ELF-1 (cell line): Measurements from ENCODE around the gene NGEF.

ENCODE experiments used
- DNase-seq: peaks from one replicate; pipeline ENCODE4 v3.0.0-alpha.2; 2016; ENCODE audit warnings: low read depth, low spot score

The NGEF gene

GRCh38 chr2:232885264-232885961 lies 127.6 kb downstream of the NGEF start:
- DNase-seq = no peak

GRCh38 chr2:232884549-232885263 lies 128.3 kb downstream of the NGEF start:
- DNase-seq = no peak

GRCh38 chr2:232884001-232884421 lies 129.0 kb downstream of the NGEF start:
- no peak for DNase-seq

- DNase-seq = no peak
These were observed 129.8 kb downstream of the NGEF start for GRCh38 chr2:232883116-232883721.

GRCh38 chr2:232882505-232883115 lies 130.4 kb downstream of the NGEF start:
- no peak for DNase-seq

GRCh38 chr2:232882085-232882484 lies 131.0 kb downstream of the NGEF start:
- DNase-seq = no peak

- no peak for DNase-seq
These were observed 132.2 kb downstream of the NGEF start for GRCh38 chr2:232880764-232881351.

GRCh38 chr2:232879618-232880494 lies 133.2 kb downstream of the NGEF start:
- DNase-seq = no peak

- no peak for DNase-seq
These were observed 134.0 kb downstream of the NGEF start for GRCh38 chr2:232878855-232879617.

- no peak for DNase-seq
These were observed 135.0 kb downstream of the NGEF start for GRCh38 chr2:232877940-232878511.

- DNase-seq = no peak
These were observed 136.0 kb downstream of the NGEF start for GRCh38 chr2:232876978-232877441.

GRCh38 chr2:232876161-232876977 lies 136.7 kb downstream of the NGEF start:
- no peak for DNase-seq

- DNase-seq = no peak
These were observed 137.6 kb downstream of the NGEF start for GRCh38 chr2:232875256-232876121.

GRCh38 chr2:232874677-232875223 lies 138.3 kb downstream of the NGEF start:
- no peak for DNase-seq

- DNase-seq = no peak
These were observed 139.0 kb downstream of the NGEF start for GRCh38 chr2:232873909-232874641.

- no peak for DNase-seq
These were observed 139.7 kb downstream of the NGEF start for GRCh38 chr2:232873292-232873908.
